Left ventricle myocardium superior (tissue), 1 donor: ENCODE data around the gene CBY1. TPM values are rescaled to one million over a fixed set of nuclear protein-coding genes. Genes with fewer than 3 reads are reported as not detected.
A peak's percentile ranks its signal among the peaks of the same experiment; 100 is the strongest.
"Not testable (repeated sequence)": the region's sequence is repeated elsewhere in the genome, so short reads cannot be mapped to it uniquely, and the experiment has no call there.

Source experiments
- ATAC-seq: fragments of 200-7000 bp; cut with Tn5 transposase; one replicate; pipeline ENCODE4 v1.9.1; 2020; ENCODE audit warnings: mild to moderate bottlenecking, moderate library complexity
- DNase-seq: peaks from one replicate; pipeline ENCODE4 v3.0.0-alpha.2; 2020
- intact Hi-C: fragments of 100-400 bp; cut with micrococcal nuclease; formaldehyde crosslinking; loops from one replicate; pipeline ENCODE4 v1.11.0; 2022
- long read RNA-seq: library from polyadenylated mRNA; unstranded; transcript quantifications from one replicate; pipeline ENCODE4 v2.0.0, GENCODE V29; 2021
- total RNA-seq: library from RNA; stranded (reverse); fragmentation: NEBNext Ultra II Directional; extraction: Animal tissue kit (Norgen Biotek cat#: 25700); gene quantifications from one replicate; pipeline ENCODE4 v1.2.1, GENCODE V29; 2021
- donor health status: DM: no; HTN: yes; CAD: no; lungs with severe emphysema.

Gene CBY1
- total RNA-seq: 32.6 TPM
- long read RNA-seq, transcript CBY1-201 (5 exons, 1,133 nt): major isoform, 35 of 51 reads
- long read RNA-seq, partial matches to known transcripts: 2 of 51 reads
- long read RNA-seq, other reads (novel, unspliced or antisense): 10 of 51 reads

GRCh38 chr22:38656256-38657044 is at the start of gene CBY1, which contains the start of gene FAM227A:
Gene CBY1, plus strand, starts transcription at chr22:38656638. Its CDS starts 11,417 bp downstream, at chr22:38668055.
Gene FAM227A, minus strand, starts transcription at chr22:38656392. Its CDS starts 6,224 bp downstream, at chr22:38650168.
- intact Hi-C loops: no loop called here

GRCh38 chr22:38607680-38608079 is 48.8 kb upstream of the CBY1 start:
- intact Hi-C loops: no loop called here
- no peak for ATAC-seq
- no peak for DNase-seq

More at GRCh38 chr22:38656256-38657044, at the start of gene CBY1, which contains the start of gene FAM227A:
- DNase-seq (peak; percentile 92), ATAC-seq (peak; percentile 97)

GRCh38 chr22:38608992-38609750 is 47.3 kb upstream of the CBY1 start:
- intact Hi-C loops: no loop called here
- no peak for DNase-seq
- no peak for ATAC-seq

- intact Hi-C loops: no loop called here
- DNase-seq (no peak), ATAC-seq (no peak)
These were observed 46.2 kb upstream of the CBY1 start for GRCh38 chr22:38610234-38610633.

GRCh38 chr22:38611559-38611958 is 44.9 kb upstream of the CBY1 start:
- ATAC-seq: no peak
- no peak for DNase-seq
- intact Hi-C loops: no loop called here

GRCh38 chr22:38612217-38613006 is 44.0 kb upstream of the CBY1 start:
- ATAC-seq: peak; percentile 47
- intact Hi-C loops: no loop called here

GRCh38 chr22:38613588-38613987 is 42.9 kb upstream of the CBY1 start:
- ATAC-seq (no peak), DNase-seq (no peak)
- intact Hi-C loops: no loop called here

More at GRCh38 chr22:38612217-38613006, 44.0 kb upstream of the CBY1 start:
- DNase-seq: no peak

- ATAC-seq (peak; percentile 94), DNase-seq (no peak)
- intact Hi-C loops: no loop called here
These were observed 41.9 kb upstream of the CBY1 start for GRCh38 chr22:38614332-38615063.

- intact Hi-C loops, DNase-seq: not testable (repeated sequence)
- ATAC-seq: peak; percentile 6
These were observed 41.4 kb upstream of the CBY1 start for GRCh38 chr22:38615064-38615405.

- intact Hi-C loops: no loop called here
- DNase-seq (no peak), ATAC-seq (no peak)
These were observed 38.2 kb upstream of the CBY1 start for GRCh38 chr22:38618258-38618657.

- DNase-seq (no peak), ATAC-seq (no peak)
- intact Hi-C loops: no loop called here
These were observed 37.8 kb upstream of the CBY1 start for GRCh38 chr22:38618682-38619081.

- intact Hi-C loops: no loop called here
- no peak for DNase-seq
- ATAC-seq: no peak
These were observed 33.1 kb upstream of the CBY1 start for GRCh38 chr22:38623351-38623750.

GRCh38 chr22:38628444-38628843 is 28.0 kb upstream of the CBY1 start:
- no peak for ATAC-seq
- intact Hi-C loops: no loop called here
- DNase-seq: no peak

- intact Hi-C loops: no loop called here
- DNase-seq: no peak
- no peak for ATAC-seq
These were observed 27.3 kb upstream of the CBY1 start for GRCh38 chr22:38629108-38629507.

- intact Hi-C loops: no loop called here
- no peak for DNase-seq
- no peak for ATAC-seq
These were observed 24.7 kb upstream of the CBY1 start for GRCh38 chr22:38631724-38632123.

- ATAC-seq (no peak), DNase-seq (no peak)
- intact Hi-C loops: no loop called here
These were observed 23.9 kb upstream of the CBY1 start for GRCh38 chr22:38632528-38632927.

- intact Hi-C loops: no loop called here
- ATAC-seq: no peak
These were observed 18.2 kb upstream of the CBY1 start for GRCh38 chr22:38638216-38638615.

GRCh38 chr22:38638728-38639127 is 17.7 kb upstream of the CBY1 start:
- no peak for DNase-seq
- no peak for ATAC-seq
- intact Hi-C loops: no loop called here

More at GRCh38 chr22:38638216-38638615, 18.2 kb upstream of the CBY1 start:
- DNase-seq: no peak
